HG03039 (cell line): ENCODE data around the gene ARHGEF19.
"Not testable (repeated sequence)": the region's sequence is repeated elsewhere in the genome, so short reads cannot be mapped to it uniquely, and the experiment has no call there.

Source experiments
- ATAC-seq: cut with Tn5 transposase; IDR thresholded peaks from one replicate; pipeline ENCODE4 v1.9.1; 2021; ENCODE audit warnings: mild to moderate bottlenecking, moderate library complexity; ENCODE audit not compliant: unreplicated experiment

ARHGEF19 gene

DNA sequence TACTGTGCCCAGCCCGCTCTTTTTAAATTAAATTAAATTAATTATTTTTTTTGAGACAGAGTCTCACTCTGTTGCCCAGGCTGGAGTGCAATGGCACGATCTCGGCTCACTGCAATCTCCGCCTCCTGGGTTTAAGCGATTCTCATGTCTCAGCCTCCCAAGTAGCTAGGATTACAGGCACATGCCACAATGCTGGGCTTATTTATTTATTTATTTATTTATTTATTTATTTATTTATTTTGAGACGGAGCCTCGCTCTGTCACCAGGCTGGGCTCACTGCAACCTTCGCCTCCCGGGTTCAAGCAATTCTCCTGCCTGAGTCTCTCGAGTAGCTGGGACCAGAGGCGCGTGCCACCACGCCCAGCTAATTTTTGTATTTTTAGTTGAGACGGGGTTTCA is 10.3 kb upstream of the ARHGEF19 start:
- ATAC-seq: not testable (repeated sequence)

DNA sequence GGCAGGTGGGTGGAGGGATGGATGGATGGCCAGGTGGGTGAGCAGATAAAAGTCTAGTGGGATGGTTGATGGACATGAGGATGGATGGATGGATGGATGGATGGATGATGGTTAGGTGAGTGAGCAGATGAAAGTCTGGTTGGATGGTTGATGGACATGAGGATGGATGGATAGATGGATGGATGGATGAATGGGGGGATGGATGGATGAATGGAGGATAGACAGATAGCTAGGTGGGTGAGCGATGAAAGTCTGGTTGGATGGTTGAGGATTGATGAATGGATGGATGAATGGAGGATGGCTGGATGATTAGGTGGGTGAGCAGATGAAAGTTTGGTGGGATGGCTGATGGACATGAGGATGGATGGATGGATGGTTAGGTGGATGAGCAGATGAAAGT is 9.0 kb upstream of the ARHGEF19 start:
- ATAC-seq: no peak

DNA sequence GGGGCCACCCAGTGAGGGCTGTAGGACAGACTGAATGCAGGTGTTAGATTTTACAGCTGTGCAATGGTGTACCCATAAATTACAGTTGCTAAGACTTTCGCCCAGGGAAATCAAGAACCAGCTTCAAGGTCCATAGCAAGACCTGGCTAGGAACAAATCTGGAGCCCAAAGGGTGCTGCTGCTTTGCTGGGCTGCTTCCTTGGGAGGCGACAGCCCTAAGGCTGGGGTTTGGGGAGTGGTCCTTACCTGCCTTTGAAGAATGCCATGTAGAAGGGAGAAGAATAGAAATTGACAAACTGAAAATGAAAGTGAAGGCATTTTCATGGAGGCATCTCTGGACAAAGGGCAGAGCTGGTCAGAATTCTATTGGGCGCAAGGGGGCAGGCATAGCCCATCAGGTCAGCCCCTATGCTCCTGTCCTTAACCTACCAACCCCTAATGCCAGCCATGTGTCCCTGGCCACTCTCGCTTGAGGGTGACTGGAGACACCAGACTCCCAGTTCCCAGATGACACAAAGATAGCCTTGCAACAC is 7.6 kb upstream of the ARHGEF19 start:
- no peak for ATAC-seq

DNA sequence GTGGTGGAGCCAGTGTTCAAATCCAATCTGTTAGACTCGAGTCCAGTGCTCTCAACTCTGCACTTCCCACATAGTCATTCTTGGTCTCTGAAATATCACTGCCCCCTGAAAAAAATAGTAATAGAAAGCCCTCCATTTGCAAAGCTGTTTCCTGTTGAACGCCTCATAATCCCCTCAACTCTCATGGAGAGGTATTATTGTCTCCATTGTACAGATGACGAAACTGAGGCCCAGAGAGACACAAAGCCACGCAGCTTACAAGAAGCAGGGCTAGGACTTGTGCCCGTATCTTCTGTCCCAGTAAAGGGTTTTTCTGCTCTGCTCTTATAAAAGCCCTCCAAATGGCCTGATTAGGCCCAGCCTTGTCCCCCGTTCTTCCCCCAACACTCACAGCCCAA is 6.2 kb upstream of the ARHGEF19 start:
- ATAC-seq: no peak

DNA sequence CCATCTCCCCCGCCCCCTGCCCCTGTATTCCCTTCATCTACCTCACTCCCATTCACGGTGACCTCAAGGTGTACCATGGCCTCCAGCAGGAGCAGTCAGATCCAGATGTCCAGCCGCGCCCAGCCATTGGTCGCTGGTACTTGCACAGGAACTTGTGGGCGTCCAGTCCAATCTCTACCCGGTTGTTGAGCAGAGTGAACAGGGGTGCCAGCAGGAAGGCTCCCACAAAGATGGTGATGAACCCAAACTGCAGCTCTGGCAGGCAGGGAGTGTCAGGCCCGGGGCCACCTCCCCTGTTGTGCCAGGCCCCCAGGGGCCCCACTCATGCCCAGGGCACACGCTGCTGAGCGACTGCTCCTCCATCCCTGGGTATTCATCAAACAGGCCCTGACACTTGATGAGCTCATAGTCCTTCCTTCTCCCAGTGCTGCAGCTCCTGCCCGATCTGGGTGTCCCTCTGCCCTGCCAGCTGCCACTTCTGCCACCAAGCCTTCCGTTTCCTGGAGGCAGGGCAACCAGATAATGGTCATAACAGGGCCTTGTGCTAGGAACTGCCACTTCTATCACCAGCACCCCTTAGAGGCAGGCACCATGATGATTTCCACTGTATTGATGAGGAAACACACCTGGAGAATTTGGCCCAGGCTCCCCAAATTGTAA is 5.7 kb upstream of the ARHGEF19 start:
- no peak for ATAC-seq

DNA sequence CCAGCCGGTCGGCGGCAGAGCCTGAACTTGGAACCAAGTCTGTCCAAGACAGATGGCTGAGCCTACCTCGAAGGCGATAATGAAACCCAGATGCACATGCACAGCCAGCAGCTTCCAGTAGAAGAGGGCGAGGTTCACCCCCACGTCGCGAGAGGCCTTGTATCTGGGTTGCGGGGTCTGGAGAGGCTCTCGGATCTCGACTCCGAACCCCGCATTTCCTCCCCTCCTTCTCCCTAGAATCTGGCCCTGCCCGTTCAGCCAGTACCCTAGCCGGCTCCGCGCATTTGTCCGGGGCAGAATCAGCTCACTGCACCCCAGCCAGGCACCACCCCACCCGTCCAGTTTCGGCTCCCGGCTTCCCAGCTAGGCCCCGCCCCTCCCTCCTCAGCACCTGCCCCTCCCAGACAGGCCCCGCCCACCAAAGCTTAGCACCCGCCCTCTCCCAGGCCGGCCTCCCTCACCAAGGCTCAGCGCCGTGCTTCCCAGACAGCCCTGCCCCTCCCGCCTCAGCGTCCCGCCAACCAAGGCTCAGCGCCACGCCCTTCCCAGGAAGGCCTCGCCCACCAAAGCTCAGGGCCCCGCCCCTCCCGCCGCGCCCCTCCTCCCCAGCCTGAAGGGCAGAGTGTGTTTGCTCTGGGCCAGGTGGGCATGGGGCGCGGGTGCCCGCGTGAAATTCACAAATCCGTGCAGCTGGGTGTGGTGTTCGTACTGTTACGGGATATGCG is 4.8 kb upstream of the ARHGEF19 start:
- ATAC-seq: peak; percentile 80

DNA sequence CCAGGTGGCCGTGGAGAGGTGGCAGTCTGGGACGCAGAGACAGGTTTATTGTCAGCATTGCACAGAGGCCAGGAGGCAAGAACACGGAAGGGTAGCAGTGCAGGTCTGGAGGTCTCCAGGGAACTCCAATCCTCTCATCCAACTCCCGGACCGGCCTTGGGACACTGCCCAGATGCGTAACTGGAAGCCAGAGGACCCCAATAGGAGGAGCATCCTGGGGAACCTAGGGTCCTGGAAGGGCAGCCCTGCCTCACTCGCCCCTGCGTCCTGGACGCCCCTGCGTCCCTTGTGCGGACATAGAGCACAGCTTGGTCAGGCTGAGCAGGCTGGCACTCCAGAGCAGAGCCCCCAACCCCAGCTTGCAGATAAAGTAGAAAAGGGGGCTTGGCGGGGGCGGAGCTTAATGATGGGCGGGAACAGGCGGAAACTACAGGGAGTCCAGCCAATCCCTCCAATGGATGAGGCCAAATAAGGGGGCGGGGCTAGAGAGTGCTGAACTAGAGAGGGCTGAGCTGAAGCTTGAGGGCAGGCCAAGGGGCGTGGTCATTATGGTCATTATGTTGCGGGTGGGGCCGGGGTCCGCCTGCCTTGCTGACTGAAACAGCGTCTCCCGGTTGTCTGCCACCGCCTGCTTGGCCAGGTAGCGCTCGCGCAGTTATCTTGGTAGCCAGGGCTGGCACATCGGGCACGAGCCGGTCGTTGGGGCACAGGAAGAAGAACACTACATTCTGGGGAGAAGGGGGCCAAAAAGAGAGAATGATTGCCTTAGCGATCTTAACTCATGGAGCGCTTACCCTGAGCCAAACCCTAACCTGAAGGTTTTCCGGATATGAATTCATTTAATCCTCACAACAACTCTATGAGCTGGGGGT is 3.7 kb upstream of the ARHGEF19 start:
- no peak for ATAC-seq

DNA sequence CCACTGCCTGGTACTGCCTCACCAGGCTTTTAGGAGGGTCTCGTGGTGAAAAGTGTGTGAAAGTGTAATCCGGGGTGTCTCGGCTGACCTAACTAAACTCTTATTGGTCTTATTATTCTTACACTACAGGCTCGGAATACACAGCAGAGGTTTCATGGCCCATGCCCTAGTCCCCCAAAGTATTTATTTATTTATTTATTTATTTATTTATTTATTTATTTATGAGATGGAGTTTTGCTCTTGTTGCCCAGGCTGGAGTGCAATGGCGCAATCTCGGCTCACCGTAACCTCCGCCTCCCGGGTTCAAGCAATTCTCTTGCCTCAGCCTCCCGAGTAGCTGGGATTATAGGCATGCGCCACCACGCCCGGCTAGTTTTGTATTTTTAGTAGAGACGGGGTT is 2.8 kb upstream of the ARHGEF19 start:
- not testable (repeated sequence) for ATAC-seq

DNA sequence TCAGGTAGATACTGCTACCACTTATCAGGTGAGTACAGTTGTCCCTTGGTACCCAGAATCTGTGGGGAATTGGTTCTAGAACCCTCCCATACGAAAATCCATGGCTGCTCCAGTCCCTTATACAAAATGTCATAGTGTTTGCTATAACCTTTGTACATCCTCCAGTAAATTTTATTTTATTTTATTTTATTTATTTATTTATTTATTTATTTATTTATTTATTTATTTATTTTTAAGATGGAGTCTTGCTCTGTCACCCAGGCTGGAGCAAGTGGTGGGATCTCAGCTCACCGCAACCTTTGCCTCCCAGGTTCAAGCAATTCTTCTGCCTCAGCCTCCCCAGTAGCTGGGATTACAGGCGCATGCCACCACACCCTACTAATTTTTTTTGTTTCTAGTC is 1.1 kb upstream of the ARHGEF19 start:
- not testable (repeated sequence) for ATAC-seq

DNA sequence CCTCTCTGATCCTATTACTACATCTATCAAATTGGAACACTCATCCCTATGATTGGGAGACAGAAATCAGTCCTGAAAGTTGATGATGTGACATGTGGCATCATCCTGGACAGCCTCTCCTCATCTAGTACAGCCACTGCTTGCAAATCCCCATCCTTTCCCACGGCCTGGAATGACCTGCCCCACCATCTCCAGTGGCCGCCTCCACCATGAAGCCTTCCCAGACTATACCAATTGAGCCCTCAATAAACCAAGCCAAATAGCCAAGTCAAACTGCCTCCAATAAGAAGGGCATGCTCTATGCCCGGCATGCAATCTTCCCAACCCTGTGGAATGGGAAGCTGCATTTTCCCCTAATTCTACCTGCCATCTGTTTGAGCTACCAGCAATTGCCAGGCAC is 561 bp upstream of the ARHGEF19 start:
- ATAC-seq: no peak

DNA sequence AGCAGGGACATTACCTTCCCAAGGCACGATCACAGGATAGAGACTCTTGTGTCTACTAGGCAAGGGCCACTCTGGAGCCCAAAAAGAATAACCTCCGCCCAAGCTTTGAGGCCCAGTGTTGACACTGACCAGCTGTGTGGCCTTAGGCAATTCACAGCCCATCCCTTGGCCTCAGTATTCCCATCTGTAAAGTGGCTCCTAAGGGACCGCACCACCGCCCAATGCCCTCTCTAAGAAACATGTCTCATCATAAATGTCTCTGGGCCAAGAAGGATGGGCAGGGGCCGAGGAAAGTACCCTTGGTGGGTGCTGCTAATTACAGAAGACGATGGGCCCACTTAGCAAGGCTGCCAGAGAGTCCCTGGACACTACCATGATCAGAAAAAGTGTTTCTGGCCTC is 628 bp downstream of the ARHGEF19 start:
- no peak for ATAC-seq

DNA sequence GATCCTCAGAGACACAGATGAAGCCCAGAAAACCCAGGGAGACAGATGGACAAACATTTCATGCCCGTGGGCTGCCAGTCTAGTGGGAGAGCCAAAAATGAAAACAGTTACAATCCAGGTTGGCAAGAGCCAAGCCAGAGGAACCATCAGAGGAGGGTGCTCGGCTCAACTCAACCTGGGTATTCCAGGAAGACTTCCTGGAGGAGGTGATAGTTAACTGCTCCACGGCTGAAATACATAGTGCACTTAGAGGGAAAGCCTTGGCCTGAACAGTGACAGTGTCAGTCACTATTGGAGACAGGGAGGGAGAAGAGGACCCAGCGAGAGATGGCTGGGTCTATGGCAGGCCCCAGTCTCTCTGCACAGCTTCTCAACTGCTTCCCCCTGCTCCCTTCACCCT is 1.9 kb downstream of the ARHGEF19 start:
- no peak for ATAC-seq

DNA sequence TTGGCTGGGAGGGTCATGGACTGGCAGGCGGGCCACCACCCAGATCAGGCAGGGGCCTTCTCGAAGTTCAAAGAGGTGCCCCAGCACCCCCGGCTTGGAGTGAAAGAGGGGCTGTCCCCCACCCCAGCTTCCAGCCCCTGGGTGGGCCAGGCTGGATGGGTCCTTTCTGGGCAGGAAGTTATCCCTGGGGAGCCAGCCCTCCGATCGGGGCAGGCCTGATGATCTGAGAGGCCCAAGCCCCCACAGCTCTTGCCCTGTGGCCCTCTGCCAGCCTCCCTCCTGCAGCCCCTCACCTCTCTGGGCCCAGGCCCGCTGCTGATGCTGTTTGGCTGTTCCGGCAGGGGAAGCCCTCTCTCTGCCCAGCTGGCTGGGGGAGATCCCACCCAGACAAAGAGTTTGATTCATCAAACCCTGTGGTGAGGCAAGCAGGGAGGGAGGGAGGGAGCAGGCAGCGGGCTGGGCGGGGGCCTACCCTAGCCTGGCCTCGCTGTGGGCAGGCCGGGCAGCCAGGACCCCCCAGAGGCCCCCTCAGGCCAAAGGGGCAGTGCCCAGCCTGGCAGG is 2.5 kb downstream of the ARHGEF19 start:
- no peak for ATAC-seq

DNA sequence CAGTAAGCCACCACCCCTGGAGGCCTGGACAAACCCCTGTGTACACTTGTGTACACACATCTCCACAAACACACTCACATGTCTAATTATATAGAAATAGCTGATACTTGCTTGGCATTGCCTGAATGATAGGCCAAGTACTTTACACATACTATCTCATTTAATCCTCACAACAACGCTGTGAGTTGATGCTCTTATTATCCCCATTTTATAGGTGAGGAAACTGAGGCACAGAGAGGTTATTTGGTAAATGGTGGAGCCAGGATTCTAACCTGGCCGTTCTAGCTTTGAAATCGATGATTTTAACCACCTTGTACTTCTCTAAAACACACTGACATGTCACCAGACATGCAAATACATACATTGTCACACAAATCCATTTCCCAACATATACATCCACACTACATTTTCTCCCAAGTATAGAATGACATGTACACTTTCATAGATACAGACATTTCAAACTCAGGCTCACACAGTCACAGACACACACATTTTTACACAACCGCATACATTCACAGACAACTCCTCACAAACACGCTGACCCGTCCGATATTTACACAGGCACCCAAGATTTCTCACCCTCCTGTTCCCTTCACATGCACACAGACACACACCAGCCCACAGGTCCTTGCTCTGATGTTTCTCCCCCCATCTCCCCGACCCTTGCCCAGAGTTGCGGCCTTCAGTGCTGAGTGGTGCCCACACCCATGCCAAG is 3.2 kb downstream of the ARHGEF19 start:
- ATAC-seq: no peak

DNA sequence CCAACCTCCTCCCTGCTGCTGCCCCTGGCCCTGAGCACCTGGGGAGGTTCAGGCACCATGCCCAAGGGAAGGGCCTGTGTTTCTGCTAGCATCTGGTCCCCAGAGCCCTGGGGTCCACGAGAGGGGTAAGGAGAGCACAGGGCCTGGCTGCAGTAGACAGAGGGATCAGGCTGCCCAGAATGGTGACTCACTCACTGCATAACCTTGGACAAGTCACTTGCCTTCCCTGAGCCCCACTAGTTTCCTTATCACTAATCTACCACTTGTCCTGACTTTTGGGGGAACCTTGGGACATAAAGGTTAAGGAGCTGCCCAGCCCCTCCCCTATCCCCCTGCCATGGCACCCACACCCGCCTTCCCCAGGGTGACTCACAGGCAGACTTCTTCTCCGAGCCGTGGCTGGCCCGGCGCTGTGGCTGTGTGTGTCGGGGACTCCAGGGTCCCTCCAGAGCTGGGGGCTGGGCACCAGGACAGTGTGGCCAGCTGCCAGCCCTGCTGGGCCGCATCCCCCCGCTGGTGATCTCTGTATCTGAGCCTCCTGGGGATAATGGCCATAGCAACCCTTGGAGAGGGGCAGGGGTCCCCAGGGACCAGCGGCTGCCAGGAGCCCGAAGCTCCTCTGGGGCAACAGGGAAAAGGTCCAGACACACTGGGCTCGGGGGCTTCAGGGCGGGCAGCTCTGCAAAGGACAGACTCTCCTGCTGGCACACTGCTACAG is 4.0 kb downstream of the ARHGEF19 start:
- ATAC-seq: no peak

DNA sequence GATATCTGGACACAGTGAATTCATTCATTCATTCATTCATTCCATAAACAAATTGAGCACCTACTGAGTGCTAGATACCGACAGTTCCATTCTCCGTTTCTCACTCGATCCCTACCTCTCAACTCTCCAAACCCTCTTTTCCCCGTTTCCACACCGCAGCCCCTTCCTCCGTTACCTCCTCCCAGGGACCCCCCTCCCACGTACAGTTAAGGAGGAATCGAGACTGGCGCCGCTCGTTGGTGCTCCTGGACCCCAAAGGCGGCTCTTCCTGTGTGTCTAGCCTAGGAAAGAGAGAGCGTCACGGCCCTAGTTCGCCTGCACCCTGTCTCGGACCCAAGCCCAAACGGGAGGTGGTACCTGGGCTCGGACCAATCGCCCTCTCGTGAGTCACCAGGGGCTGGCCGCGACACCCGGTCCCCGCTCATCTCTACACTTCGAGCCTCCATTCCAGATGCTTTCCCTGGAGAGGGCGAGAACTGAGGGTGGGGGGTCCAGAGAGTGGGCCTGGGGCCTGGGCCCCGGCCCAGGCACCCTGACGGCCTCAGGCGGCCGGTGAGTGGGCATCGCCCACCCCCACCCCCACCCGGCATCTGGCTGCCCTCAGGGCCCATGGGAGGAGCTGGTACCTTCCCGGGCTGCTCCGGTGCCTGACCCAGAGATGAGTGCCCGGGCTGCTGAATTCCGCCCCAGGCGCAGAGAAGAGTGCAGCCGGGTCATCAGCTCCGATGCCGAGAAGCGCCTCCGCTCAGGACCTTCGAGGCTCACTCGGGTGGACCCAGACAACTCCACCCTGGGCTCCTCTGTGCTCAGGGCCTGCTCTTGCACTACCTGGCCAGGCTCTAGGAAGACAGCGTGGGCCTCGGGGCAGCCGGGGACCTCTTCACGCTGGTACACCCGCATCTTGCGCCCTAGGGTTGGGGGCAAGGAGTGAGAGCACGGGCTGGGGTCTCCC is 4.9 kb downstream of the ARHGEF19 start:
- no peak for ATAC-seq

DNA sequence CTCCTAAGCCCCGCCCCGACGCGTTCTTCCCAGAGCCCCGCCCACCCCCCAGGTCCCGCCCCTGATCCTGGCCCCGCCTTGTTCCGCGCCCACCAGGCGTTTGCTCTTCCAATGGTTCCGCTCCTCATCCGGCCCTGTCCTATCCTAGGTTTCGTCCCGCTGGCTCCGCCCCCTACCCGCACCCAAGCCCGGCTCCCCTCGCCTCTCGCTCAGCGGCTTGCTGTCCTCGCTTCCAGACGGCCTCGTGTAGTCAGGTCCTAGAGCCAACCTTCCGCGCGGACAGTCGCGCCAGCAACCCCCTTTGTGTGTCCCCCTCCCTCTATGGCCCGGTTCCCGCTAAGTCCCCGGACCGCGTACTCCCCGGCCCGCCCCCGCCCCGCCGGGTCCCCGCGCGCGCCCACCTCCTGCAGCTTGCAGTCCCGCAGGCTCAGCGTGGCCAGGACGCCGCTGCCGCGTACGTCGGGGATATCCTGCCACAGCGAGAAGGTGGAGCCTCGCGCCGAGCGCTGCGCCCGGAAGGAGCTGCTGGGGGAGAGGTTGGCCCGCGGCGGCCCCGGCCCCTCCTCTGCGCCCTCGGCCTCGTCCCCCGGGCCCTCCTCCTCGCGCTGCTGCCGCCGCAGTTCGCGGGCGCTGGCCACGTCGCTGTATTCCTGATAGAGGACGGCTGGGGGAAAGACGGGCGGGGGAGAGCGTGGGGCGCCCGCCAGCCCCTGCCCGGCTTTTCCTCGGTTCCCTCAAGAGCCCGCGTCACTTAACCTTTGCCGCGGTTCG is 5.7 kb downstream of the ARHGEF19 start:
- ATAC-seq: peak; percentile 66
